Activated naive CD4-positive, alpha-beta T cell treated with anti-CD3 and anti-CD28 coated beads, Interleukin-2, amount 50 U/mL, for 16 hours (primary cell): ENCODE data around the gene DEK.
"Not testable (repeated sequence)": the region's sequence is repeated elsewhere in the genome, so short reads cannot be mapped to it uniquely, and the experiment has no call there.

Source experiments
- DNase-seq: peaks from one replicate; pipeline ENCODE4 v3.0.0-alpha.2; 2020

The DEK gene

GRCh38 chr6:18234564-18234963 lies 29.8 kb downstream of the DEK start:
- no peak for DNase-seq

GRCh38 chr6:18233770-18234169 lies 30.6 kb downstream of the DEK start:
- DNase-seq, result not testable (repeated sequence)

DNA sequence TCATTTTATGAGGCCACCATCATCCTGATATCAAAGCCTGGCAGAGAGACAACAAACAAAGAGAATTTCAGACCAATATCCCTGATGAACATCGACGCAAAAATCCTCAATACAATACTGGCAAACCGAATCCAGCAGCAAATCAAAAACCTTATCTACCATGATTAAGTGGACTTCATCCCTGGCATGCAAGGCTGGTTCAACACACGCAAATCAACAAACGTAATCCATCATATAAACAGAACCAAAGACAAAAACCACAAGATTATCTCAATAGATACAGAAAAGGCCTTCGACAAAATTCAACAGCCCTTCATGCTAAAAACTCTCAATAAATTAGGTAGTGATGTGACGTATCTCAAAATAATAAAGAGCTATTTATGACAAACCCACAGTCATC lies 32.5 kb downstream of the DEK start:
- not testable (repeated sequence) for DNase-seq

DNA sequence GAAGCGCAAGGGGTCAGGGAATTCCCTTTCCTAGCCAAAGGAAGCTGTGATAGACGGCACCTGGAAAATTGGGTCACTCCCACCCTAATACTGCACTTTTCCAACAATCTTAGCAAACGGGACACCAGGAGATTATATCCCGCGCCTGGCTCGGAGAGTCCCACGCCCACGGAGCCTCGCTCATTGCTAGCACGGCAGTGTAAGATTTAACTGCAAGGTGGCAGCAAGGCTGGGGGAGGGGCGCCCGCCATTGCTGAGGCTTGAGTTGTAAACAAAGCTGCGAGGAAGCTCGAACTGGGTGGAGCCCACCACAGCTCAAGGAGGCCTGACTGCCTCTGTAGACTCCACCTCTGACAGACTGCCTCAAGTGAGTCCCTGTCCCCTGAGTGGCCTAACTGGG lies 35.7 kb downstream of the DEK start:
- DNase-seq, result not testable (repeated sequence)

GRCh38 chr6:18227166-18227565 lies 37.2 kb downstream of the DEK start:
- not testable (repeated sequence) for DNase-seq

- DNase-seq, result not testable (repeated sequence)
Measured at GRCh38 chr6:18226451-18227105, 37.8 kb downstream of the DEK start.

GRCh38 chr6:18221288-18221615 lies 43.1 kb downstream of the DEK start:
- DNase-seq, result no peak

DNA sequence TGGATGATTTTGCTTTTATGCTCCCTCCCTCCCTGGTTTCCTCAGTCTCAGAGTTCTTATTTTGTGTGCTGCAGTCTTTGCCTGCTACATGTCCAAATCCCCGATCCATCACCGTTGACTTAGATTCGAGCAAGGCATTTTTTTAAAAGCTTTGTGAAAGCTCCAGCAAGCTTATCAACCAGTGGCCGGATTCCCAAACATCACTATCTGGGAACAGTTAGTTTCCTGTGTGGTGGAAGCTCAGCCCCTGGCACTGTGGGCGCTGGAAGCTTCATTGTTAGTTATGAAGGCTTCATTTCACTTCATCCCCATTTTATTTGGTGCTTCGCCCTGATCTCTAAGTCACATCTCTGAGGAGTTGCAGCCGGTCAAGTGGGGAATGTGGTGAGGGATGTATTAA lies 44.7 kb downstream of the DEK start:
- no peak for DNase-seq

DNA sequence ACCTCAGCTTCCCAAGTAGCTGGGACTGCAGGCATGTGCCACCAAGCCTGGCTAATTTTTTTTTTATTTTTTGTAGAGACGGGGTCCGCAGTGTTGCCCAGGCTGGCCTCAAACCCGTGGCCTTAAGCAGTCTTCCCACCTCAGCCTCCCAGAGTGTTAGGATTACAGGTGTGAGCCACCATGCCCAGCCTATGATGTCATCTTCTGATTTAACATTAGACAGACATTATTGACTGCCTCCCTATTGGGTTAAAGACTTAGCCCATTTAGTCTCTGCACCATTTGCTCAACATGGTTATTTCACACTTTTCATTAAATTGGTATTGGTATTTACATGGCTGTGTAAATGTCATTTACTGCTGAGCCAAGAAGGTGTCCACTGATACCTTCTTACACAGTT lies 46.1 kb downstream of the DEK start:
- no peak for DNase-seq

DNA sequence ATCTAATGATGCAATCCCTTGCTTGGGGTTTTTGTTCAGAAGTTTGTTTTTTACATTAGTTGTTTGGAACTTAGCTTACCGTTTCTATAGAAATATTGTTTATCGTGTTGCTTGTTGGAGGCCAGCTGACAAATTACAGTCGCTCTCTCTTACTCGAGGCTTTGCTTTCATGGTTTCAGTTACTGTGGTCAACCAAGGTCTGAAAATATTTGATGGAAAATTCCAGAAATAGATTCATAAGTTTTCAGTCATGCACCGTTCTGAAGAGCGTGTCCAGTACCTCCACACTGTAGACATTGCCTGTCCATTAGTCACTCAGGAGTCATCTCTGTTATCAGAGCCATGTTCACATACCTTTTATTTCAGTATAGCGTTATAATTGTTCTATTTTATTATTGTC lies 47.9 kb downstream of the DEK start:
- no peak for DNase-seq

DNA sequence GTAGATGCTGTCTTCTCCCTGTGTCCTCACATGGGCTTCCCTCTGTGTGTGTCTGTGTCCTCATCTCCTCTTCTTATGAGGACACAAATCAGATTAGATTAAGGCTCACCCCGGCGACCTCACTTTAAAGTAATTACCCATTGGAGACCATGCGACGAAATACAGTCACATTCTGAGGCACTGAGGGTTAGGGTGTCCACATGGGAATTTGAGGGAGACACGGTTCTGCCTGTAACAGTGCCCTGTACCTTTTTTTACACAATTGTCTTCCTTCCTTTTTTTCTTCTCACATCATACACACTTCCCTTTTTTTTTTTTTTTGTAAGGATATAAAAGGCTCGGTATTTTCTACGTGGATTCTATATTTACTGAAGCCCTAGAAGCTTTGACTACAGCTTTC lies 48.9 kb downstream of the DEK start:
- no peak for DNase-seq

DNA sequence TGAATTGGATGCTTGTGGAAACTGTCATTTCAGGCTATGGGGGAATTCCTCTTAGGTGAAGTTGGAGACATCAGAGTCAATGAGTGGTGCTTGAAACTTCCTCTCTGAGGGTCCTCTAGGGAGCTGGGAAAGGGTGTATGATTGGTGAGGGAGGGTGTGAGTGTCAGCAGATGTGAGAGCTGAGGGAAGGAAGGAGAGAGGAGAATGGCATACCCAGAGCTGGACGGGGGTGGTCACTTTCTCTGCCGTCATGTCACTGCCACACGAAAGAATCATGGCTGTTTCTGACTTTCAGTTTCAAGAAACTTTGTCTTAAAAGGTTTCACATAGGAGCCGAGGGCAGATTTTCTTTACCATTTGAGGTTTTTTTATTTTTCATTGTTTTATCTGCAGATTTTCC lies 50.3 kb downstream of the DEK start:
- DNase-seq, result no peak

- DNase-seq, result no peak
Measured at GRCh38 chr6:18213439-18213838, 50.9 kb downstream of the DEK start.

GRCh38 chr6:18212231-18212630 lies 52.1 kb downstream of the DEK start:
- DNase-seq, result no peak

- DNase-seq, result no peak
Measured at GRCh38 chr6:18211338-18211737, 53.0 kb downstream of the DEK start.

DNA sequence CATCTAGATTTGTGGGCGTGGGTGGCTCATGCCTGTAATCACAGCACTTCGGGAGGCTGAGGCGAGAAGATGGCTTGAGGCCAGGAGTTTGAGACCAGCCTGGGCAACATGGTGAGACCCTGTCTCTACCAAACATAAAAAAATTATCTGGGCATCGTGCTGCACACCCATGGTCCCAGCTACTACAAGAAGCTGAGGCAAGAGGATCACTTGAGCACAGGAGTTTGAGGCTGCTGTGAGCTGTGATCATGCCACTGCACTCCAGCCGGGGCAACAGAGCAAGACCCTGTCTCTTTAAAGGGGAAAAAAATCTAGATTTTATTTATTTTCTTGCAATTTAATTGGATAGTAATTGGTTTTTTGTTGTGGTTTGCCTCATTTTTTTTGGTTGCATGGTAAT lies 53.6 kb downstream of the DEK start:
- DNase-seq, result no peak

GRCh38 chr6:18209539-18210197 lies 54.7 kb downstream of the DEK start:
- DNase-seq, result no peak

- not testable (repeated sequence) for DNase-seq
Measured at GRCh38 chr6:18208778-18209177, 55.6 kb downstream of the DEK start.

GRCh38 chr6:18207949-18208348 lies 56.4 kb downstream of the DEK start:
- DNase-seq, result no peak

DNA sequence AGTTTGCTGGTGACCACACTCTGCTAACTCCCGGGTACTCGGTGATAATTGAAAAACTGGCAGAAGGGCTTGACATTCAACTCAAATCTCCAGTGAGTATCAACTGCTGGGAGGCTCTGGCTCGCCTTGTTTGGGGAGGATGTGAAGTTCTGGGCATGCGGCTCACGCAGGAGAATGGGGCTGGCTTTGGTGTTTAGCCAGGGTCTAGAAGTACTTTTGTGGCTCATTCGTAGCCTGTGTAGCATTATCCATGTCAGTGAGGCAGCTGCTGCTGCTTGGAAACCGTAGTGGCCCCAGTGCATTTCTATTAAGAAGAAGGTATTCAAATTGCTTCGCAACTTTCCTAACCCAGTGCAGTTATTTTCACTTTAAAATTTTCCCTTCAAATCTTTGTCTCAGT lies 56.9 kb downstream of the DEK start:
- DNase-seq, result no peak

GRCh38 chr6:18206591-18206990 lies 57.7 kb downstream of the DEK start:
- DNase-seq, result no peak

DNA sequence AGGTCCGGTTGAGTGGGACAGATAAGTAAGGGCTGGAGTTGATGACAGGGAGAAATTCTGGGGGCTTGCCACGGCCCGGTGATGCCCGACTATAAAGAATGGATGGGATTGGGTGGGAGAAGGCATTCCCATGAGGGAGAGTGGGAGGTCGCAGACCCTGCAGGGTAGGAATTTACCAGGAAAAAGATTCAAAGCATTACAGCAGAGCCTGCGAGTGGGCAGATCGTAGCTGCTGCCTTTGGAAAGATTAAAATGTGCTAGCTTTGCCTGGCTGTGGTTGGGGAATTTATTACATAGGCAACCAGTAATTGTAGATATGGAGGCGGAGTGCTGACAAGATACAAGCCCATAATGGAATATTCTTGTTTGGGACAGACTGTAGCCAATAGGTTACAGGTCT lies 59.6 kb downstream of the DEK start:
- DNase-seq, result no peak

DNA sequence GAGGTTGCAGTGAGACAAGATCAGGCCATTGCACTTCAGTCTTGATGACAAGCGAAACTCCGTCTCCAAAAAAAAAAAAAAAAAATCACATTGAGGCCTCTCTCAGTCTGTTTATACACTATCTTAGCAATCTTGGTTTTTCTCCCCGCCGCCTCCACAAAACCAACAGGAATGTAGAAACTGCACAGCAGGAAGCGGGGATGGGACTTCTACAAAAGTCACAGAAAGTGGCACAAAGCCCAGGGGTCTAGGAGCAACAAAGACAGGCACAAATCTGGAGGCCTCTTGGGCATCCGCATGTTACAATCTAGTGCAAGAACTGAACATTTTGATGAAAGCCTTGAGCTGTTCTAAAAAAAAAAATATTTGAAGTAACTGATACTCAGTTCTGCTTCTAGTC lies 60.5 kb downstream of the DEK start:
- DNase-seq, result no peak

DNA sequence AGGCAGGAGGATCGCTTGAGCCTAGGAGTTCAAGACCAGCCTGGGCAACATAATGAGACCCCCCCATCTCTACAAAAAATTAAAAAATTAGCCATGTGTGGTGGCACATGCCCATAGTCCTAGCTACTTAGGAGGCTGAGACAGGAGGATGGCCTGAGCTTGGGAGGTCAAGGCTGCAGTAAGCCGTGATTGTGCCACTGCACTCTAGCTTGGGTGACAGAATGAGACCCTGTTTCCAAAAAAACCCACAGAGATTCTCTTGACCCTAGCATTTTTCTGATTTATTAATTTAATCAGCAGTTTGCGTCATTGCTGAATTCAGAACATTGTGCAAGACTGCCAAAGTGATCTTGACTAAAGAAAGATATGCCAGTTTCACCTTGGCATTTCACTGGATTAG lies 72.3 kb downstream of the DEK start:
- DNase-seq, result no peak

GRCh38 chr6:18189196-18189595 lies 75.1 kb downstream of the DEK start:
- DNase-seq, result no peak
